ENCODE results near the gene AFAP1. TPM values are rescaled to one million over a fixed set of nuclear protein-coding genes. Genes with fewer than 3 reads are reported as not detected.

Gene AFAP1
- total RNA-seq, 1 donor from 2014 or later: 6.7 TPM

- intact Hi-C loops (cut with micrococcal nuclease): no loop called here
Observed at GRCh38 chr4:7762376-7763030, 177.2 kb downstream of the AFAP1 start.

- intact Hi-C loops (cut with micrococcal nuclease): loop anchor here (1.0 kb wide), 1 partner anchor 41 kb away; no protein-coding TSS in a partner anchor
Observed at GRCh38 chr4:7761720-7762119, 177.9 kb downstream of the AFAP1 start.

GRCh38 chr4:7761312-7761711, 178.3 kb downstream of the AFAP1 start:
- intact Hi-C loops (cut with micrococcal nuclease): loop anchor here (1.0 kb wide), 1 partner anchor 41 kb away; no protein-coding TSS in a partner anchor

GRCh38 chr4:7760706-7761105, 179.0 kb downstream of the AFAP1 start:
- intact Hi-C loops (cut with micrococcal nuclease): loop anchor here (1.0 kb wide), 1 partner anchor 42 kb away; no protein-coding TSS in a partner anchor

GRCh38 chr4:7760228-7760627, 179.4 kb downstream of the AFAP1 start:
- intact Hi-C loops (cut with micrococcal nuclease): no loop called here

GRCh38 chr4:7759635-7760034, 180.0 kb downstream of the AFAP1 start:
- intact Hi-C loops (cut with micrococcal nuclease): loop anchor here (1.0 to 5.0 kb wide), 3 partner anchors 108 to 228 kb away; no protein-coding TSS in a partner anchor

- intact Hi-C loops (cut with micrococcal nuclease): loop anchor here (1.0 to 5.0 kb wide), 3 partner anchors 108 to 228 kb away; no protein-coding TSS in a partner anchor
Observed at GRCh38 chr4:7759216-7759615, 180.4 kb downstream of the AFAP1 start.

- intact Hi-C loops (cut with micrococcal nuclease): loop anchor here (5.0 kb wide), 2 partner anchors 109 to 214 kb away; no protein-coding TSS in a partner anchor
Observed at GRCh38 chr4:7758476-7758875, 181.2 kb downstream of the AFAP1 start.

GRCh38 chr4:7757501-7758471, 181.9 kb downstream of the AFAP1 start:
- intact Hi-C loops (cut with micrococcal nuclease): loop anchor here (5.0 kb wide), 2 partner anchors 110 to 215 kb away; no protein-coding TSS in a partner anchor

- intact Hi-C loops (cut with micrococcal nuclease): loop anchor here (5.0 kb wide), 2 partner anchors 111 to 216 kb away; no protein-coding TSS in a partner anchor
Observed at GRCh38 chr4:7756561-7757355, 182.9 kb downstream of the AFAP1 start.

GRCh38 chr4:7756071-7756470, 183.6 kb downstream of the AFAP1 start:
- intact Hi-C loops (cut with micrococcal nuclease): loop anchor here (5.0 kb wide), 2 partner anchors 111 to 216 kb away; no protein-coding TSS in a partner anchor

- intact Hi-C loops (cut with micrococcal nuclease): loop anchor here (5.0 kb wide), 2 partner anchors 112 to 217 kb away; no protein-coding TSS in a partner anchor
Observed at GRCh38 chr4:7755561-7755960, 184.1 kb downstream of the AFAP1 start.

- intact Hi-C loops (cut with micrococcal nuclease): loop anchor here (5.0 kb wide), 2 partner anchors 113 to 218 kb away; no protein-coding TSS in a partner anchor
Observed at GRCh38 chr4:7754565-7755262, 184.9 kb downstream of the AFAP1 start.

GRCh38 chr4:7753931-7754465, 185.7 kb downstream of the AFAP1 start:
- intact Hi-C loops (cut with micrococcal nuclease): no loop called here

GRCh38 chr4:7753271-7753670, 186.4 kb downstream of the AFAP1 start:
- intact Hi-C loops (cut with micrococcal nuclease): no loop called here

- intact Hi-C loops (cut with micrococcal nuclease): no loop called here
Observed at GRCh38 chr4:7752649-7753048, 187.0 kb downstream of the AFAP1 start.

- intact Hi-C loops (cut with micrococcal nuclease): no loop called here
Observed at GRCh38 chr4:7750972-7751371, 188.7 kb downstream of the AFAP1 start.

- intact Hi-C loops (cut with micrococcal nuclease): no loop called here
Observed at GRCh38 chr4:7750523-7750922, 189.1 kb downstream of the AFAP1 start.

GRCh38 chr4:7747566-7747965, 192.1 kb downstream of the AFAP1 start:
- intact Hi-C loops (cut with micrococcal nuclease): no loop called here

GRCh38 chr4:7747062-7747385, 192.6 kb downstream of the AFAP1 start:
- intact Hi-C loops (cut with micrococcal nuclease): no loop called here
